ENCODE measurements around the gene PGAM5.

The PGAM5 gene

GRCh38 chr12:132700212-132700822, 10.3 kb upstream of the PGAM5 start:
- ChIA-PET POLR2A (no interaction called here), CTCF (no interaction called here)
- TF ChIP-seq FOXM1 (IDR thresholded peaks at IDR 0.05; ENCODE audit: borderline replicate concordance) (no peak), ELF4 (IDR thresholded peaks at IDR 0.05) (no peak), BHLHE40 (IDR thresholded peaks at IDR 0.05; ENCODE audit: borderline replicate concordance) (no peak), ARNT (IDR thresholded peaks at IDR 0.05) (no peak), SUZ12 (IDR thresholded peaks at IDR 0.05) (no peak), FOXK2 (IDR thresholded peaks at IDR 0.05) (no peak), NFRKB (IDR thresholded peaks at IDR 0.05) (no peak), SP1 (IDR thresholded peaks at IDR 0.05) (no peak), CTBP1 (IDR thresholded peaks at IDR 0.05; ENCODE audit: borderline replicate concordance) (no peak), ZNF384 (IDR thresholded peaks at IDR 0.05) (no peak), FOXA1 (IDR thresholded peaks at IDR 0.05) (no peak)
- DNase-seq (ENCODE audit: extremely low spot score), result no peak

GRCh38 chr12:132702640-132703039, 8.0 kb upstream of the PGAM5 start:
- POLR2A ChIA-PET, result no interaction called here
- CTCF ChIA-PET, result no interaction called here
- no peak for TF ChIP-seq SUZ12 (IDR thresholded peaks at IDR 0.05)
- TF ChIP-seq SP1 (IDR thresholded peaks at IDR 0.05), result no peak
- TF ChIP-seq ARNT (IDR thresholded peaks at IDR 0.05), result no peak
- no peak for TF ChIP-seq CTBP1 (IDR thresholded peaks at IDR 0.05; ENCODE audit: borderline replicate concordance)
- no peak for TF ChIP-seq NFRKB (IDR thresholded peaks at IDR 0.05)
- TF ChIP-seq L3MBTL2 (conservative IDR thresholded peaks at IDR 0.05), result no peak
- TF ChIP-seq BHLHE40 (IDR thresholded peaks at IDR 0.05; ENCODE audit: borderline replicate concordance), result no peak
- TF ChIP-seq TARDBP (IDR thresholded peaks at IDR 0.05), result no peak
- TF ChIP-seq ZNF384 (IDR thresholded peaks at IDR 0.05), result no peak
- TF ChIP-seq ELF4 (IDR thresholded peaks at IDR 0.05), result no peak
- no peak for TF ChIP-seq LEF1 (IDR thresholded peaks at IDR 0.05; ENCODE audit: borderline replicate concordance)
- TF ChIP-seq HDGF (IDR thresholded peaks at IDR 0.05; ENCODE audit: borderline replicate concordance), result no peak
- TF ChIP-seq FOXM1 (IDR thresholded peaks at IDR 0.05; ENCODE audit: borderline replicate concordance), result no peak
- TF ChIP-seq, protein P1, sequence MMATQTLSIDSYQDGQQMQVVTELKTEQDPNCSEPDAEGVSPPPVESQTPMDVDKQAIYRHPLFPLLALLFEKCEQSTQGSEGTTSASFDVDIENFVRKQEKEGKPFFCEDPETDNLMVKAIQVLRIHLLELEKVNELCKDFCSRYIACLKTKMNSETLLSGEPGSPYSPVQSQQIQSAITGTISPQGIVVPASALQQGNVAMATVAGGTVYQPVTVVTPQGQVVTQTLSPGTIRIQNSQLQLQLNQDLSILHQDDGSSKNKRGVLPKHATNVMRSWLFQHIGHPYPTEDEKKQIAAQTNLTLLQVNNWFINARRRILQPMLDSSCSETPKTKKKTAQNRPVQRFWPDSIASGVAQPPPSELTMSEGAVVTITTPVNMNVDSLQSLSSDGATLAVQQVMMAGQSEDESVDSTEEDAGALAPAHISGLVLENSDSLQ (IDR thresholded peaks at IDR 0.05), result no peak
- no peak for TF ChIP-seq FOXA1 (IDR thresholded peaks at IDR 0.05)
- no peak for TF ChIP-seq FOXK2 (IDR thresholded peaks at IDR 0.05)
- DNase-seq (ENCODE audit: extremely low spot score), result no peak

DNA sequence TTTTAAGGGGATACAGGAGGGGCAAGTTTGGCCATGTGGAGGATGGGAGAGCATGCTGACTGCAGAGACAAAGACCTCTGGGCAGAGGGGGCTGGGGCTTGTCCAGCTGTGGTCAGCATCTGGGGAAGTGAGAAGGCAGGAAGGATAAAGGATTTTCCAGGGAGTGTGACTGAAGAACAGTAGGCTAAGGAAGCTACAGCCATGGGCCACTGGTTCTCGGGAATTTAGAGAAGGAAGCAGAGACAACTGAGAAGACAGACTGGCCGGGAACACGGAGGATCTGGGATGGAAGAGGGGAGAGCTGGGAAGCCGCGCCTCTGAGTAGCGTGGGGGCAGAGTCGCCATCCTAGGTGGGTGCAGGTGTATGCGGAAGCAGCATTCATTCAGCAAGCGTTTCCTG, 7.0 kb upstream of the PGAM5 start:
- ChIA-PET CTCF (no interaction called here), POLR2A (no interaction called here)
- TF ChIP-seq ZNF384 (IDR thresholded peaks at IDR 0.05), result no peak
- no peak for TF ChIP-seq TARDBP (IDR thresholded peaks at IDR 0.05)
- TF ChIP-seq HDGF (IDR thresholded peaks at IDR 0.05; ENCODE audit: borderline replicate concordance), result no peak
- no peak for TF ChIP-seq BHLHE40 (IDR thresholded peaks at IDR 0.05; ENCODE audit: borderline replicate concordance)
- no peak for TF ChIP-seq SP1 (IDR thresholded peaks at IDR 0.05)
- TF ChIP-seq NFRKB (IDR thresholded peaks at IDR 0.05), result no peak
- no peak for TF ChIP-seq ELF4 (IDR thresholded peaks at IDR 0.05)
- TF ChIP-seq CTBP1 (IDR thresholded peaks at IDR 0.05; ENCODE audit: borderline replicate concordance), result no peak
- TF ChIP-seq FOXA1 (IDR thresholded peaks at IDR 0.05), result no peak
- TF ChIP-seq LEF1 (IDR thresholded peaks at IDR 0.05; ENCODE audit: borderline replicate concordance), result no peak
- TF ChIP-seq ARNT (IDR thresholded peaks at IDR 0.05), result no peak
- DNase-seq (ENCODE audit: extremely low spot score), result no peak

DNA sequence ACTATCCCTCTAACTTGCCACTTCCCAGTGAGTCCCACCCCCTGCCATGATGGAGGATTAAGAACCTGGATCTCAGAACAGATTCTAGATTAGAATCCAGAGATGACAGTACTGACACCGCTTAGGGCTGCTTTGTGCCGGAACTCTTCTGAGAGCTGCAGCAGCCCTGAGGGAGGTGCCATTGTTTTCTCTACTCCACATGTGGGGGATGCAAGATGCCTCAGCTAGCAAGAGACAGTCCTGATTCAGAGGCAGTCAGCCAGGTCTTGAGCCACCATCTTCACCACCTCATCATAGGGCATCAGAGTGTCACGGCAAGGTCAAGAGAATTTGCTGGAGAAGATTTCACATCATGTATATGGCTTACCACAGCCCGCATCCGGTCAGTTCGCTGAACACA, 3.4 kb upstream of the PGAM5 start:
- DNase-seq (ENCODE audit: extremely low spot score), result no peak
- POLR2A ChIA-PET, result interaction anchor here (1.4 kb wide), 1 partner anchor 11 kb away, joined by 3 read pairs; no protein-coding TSS in a partner anchor
- CTCF ChIA-PET, result no interaction called here
- TF ChIP-seq ARNT (IDR thresholded peaks at IDR 0.05), result no peak

- CTCF ChIA-PET, result no interaction called here
- DNase-seq (ENCODE audit: extremely low spot score), result no peak
- POLR2A ChIA-PET, result interaction anchor here (1.4 kb wide), 1 partner anchor 12 kb away, joined by 3 read pairs; no protein-coding TSS in a partner anchor
- TF ChIP-seq ZNF384 (IDR thresholded peaks at IDR 0.05), result no peak
- no peak for TF ChIP-seq ELF4 (IDR thresholded peaks at IDR 0.05)
- TF ChIP-seq LEF1 (IDR thresholded peaks at IDR 0.05; ENCODE audit: borderline replicate concordance), result no peak
- TF ChIP-seq HDGF (IDR thresholded peaks at IDR 0.05; ENCODE audit: borderline replicate concordance), result no peak
- no peak for TF ChIP-seq TARDBP (IDR thresholded peaks at IDR 0.05)
- TF ChIP-seq NFRKB (IDR thresholded peaks at IDR 0.05), result no peak
- TF ChIP-seq FOXA1 (IDR thresholded peaks at IDR 0.05), result no peak
- no peak for TF ChIP-seq ARNT (IDR thresholded peaks at IDR 0.05)
- TF ChIP-seq L3MBTL2 (conservative IDR thresholded peaks at IDR 0.05), result no peak
- TF ChIP-seq BHLHE40 (IDR thresholded peaks at IDR 0.05; ENCODE audit: borderline replicate concordance), result no peak
- TF ChIP-seq CTBP1 (IDR thresholded peaks at IDR 0.05; ENCODE audit: borderline replicate concordance), result no peak
- TF ChIP-seq, protein P1 (IDR thresholded peaks at IDR 0.05), result no peak
- no peak for TF ChIP-seq SP1 (IDR thresholded peaks at IDR 0.05)
- TF ChIP-seq FOXK2 (IDR thresholded peaks at IDR 0.05), result no peak
- TF ChIP-seq SUZ12 (IDR thresholded peaks at IDR 0.05), result no peak
- no peak for TF ChIP-seq FOXM1 (IDR thresholded peaks at IDR 0.05; ENCODE audit: borderline replicate concordance)
Observed at GRCh38 chr12:132708150-132708549, 2.5 kb upstream of the PGAM5 start.

DNA sequence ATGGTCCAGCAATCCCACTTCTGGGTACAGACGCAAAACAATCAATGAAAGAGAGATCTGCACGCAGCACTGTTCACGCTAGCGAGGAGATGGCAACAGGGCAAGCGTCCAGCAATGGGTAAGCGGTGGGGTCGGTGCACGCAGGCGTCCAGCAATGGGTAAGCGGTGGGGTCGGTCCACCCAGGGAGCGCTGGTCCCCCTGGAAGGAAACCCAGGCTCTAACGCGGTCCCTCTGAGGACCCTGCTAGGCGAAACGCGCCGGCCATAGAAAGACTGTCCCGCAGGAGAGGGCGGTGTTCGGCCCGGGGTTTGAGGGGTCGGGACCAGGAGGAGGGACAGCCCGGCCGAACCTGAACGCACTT, 618 bp upstream of the PGAM5 start:
- ChIA-PET CTCF (no interaction called here), POLR2A (interaction anchor here (0.9 to 1.5 kb wide), 3 partner anchors 18 to 31 kb away, joined by 3 read pairs; no protein-coding TSS in a partner anchor)
- TF ChIP-seq ARNT (IDR thresholded peaks at IDR 0.05) (no peak), L3MBTL2 (conservative IDR thresholded peaks at IDR 0.05) (no peak), LEF1 (IDR thresholded peaks at IDR 0.05; ENCODE audit: borderline replicate concordance) (no peak), NFRKB (IDR thresholded peaks at IDR 0.05) (no peak), HDGF (IDR thresholded peaks at IDR 0.05; ENCODE audit: borderline replicate concordance) (no peak), TARDBP (IDR thresholded peaks at IDR 0.05) (no peak), ZNF384 (IDR thresholded peaks at IDR 0.05) (no peak), CTBP1 (IDR thresholded peaks at IDR 0.05; ENCODE audit: borderline replicate concordance) (no peak)
- TF ChIP-seq, protein P1 (IDR thresholded peaks at IDR 0.05), result no peak
- DNase-seq (ENCODE audit: extremely low spot score), result peak; percentile 38
